ENCODE measurements around the gene SNRPE. TPM values are rescaled to one million over a fixed set of nuclear protein-coding genes. Genes with fewer than 3 reads are reported as not detected.

Gene SNRPE
- total and polyA plus RNA-seq, 2 donors (not counting 3 experiments of a cell fraction or from before 2014, with no cell fraction given) = 196 to 219 TPM

GRCh38 chr1:203823306-203823705 is 38.1 kb upstream of the SNRPE start:
- intact Hi-C loops (cut with micrococcal nuclease) (no loop called here), dilution Hi-C loops (cut with MboI; ENCODE audit: extremely low pct_ligation_motif_present, low sequenced_read_pairs) (no loop called here)
- no peak overlapping the region for H3K27ac ChIP-seq (ENCODE audit: insufficient read depth, low read depth, low read length)
- no peaks in the 10 kb centered on the region for H4K20me1 ChIP-seq (replicated peaks; ENCODE audit: control insufficient read depth, extremely low read depth, insufficient read depth, low read length)
- FAIRE-seq (no peak), DNase-seq (ENCODE audit: low read depth, low spot score) (no peak)
- no peak overlapping the region for H3K4me3 ChIP-seq (replicated peaks in 1 of 3; ENCODE audit: insufficient read depth in 1 of 3, low read depth in 1 of 3, low read length in 3 of 3)
- POLR2A ChIA-PET = no interaction called here
- peaks cover 13 to 18% of the 10 kb centered on the region in 2 experiments for H3K36me3 ChIP-seq (ENCODE audit: control insufficient read depth in 2 of 2, extremely low read depth in 1 of 2, insufficient read depth in 2 of 2, low read length in 2 of 2)
- H2AFZ ChIP-seq (ENCODE audit: low read depth, low read length) = no peak overlapping the region
- H3K27me3 ChIP-seq (ENCODE audit: control insufficient read depth in 2 of 2, insufficient read depth in 2 of 2, low read length in 2 of 2) = no peaks in the 10 kb centered on the region
- no peak overlapping the region for H3K9ac ChIP-seq (replicated peaks; ENCODE audit: extremely low read depth, insufficient read depth, low read length)
- no peaks in the 10 kb centered on the region for H3K9me3 ChIP-seq (replicated peaks; ENCODE audit: control insufficient read depth, insufficient read depth, low read length)
- H3K4me1 ChIP-seq (ENCODE audit: control insufficient read depth, extremely low read depth, insufficient read depth, low read length) = peaks cover 5% of the 10 kb centered on the region
- H3K79me2 ChIP-seq (ENCODE audit: control insufficient read depth, insufficient read depth, low read length) = peaks cover 43% of the 10 kb centered on the region
- H3K4me2 ChIP-seq (ENCODE audit: insufficient read depth, low read length) = no peak overlapping the region
- CTCF ChIA-PET = no interaction called here
- BruUV-seq (replicated peaks) = no TSS peak
- no peaks in the 10 kb centered on the region for H3K9me1 ChIP-seq (replicated peaks; ENCODE audit: control insufficient read depth, extremely low read depth, insufficient read depth, low read length)
- TF ChIP-seq MYC (IDR thresholded peaks at IDR 0.05; ENCODE audit: low read depth, low read length) = no peak
- TF ChIP-seq JUN (IDR thresholded peaks at IDR 0.05; ENCODE audit: borderline replicate concordance, insufficient read depth, insufficient read length, low read depth) = no peak
- TF ChIP-seq, protein P1, sequence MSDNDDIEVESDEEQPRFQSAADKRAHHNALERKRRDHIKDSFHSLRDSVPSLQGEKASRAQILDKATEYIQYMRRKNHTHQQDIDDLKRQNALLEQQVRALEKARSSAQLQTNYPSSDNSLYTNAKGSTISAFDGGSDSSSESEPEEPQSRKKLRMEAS (IDR thresholded peaks at IDR 0.05; ENCODE audit: insufficient read depth, insufficient read length) = no peak
- TF ChIP-seq FOS (IDR thresholded peaks at IDR 0.05; ENCODE audit: borderline replicate concordance, insufficient read depth, low read length) = no peak

- ChIA-PET POLR2A (no interaction called here), CTCF (no interaction called here)
- no peaks in the 10 kb centered on the region for H3K9me1 ChIP-seq (replicated peaks; ENCODE audit: control insufficient read depth, extremely low read depth, insufficient read depth, low read length)
- H3K9me3 ChIP-seq (replicated peaks; ENCODE audit: control insufficient read depth, insufficient read depth, low read length) = no peaks in the 10 kb centered on the region
- no peak overlapping the region for H3K9ac ChIP-seq (replicated peaks; ENCODE audit: extremely low read depth, insufficient read depth, low read length)
- peaks cover 20 to 26% of the 10 kb centered on the region in 2 experiments for H3K36me3 ChIP-seq (ENCODE audit: control insufficient read depth in 2 of 2, extremely low read depth in 1 of 2, insufficient read depth in 2 of 2, low read length in 2 of 2)
- no peak overlapping the region for H3K4me2 ChIP-seq (ENCODE audit: insufficient read depth, low read length)
- DNase-seq (ENCODE audit: low read depth, low spot score) (no peak), FAIRE-seq (no peak)
- dilution Hi-C loops (cut with MboI; ENCODE audit: extremely low pct_ligation_motif_present, low sequenced_read_pairs) = no loop called here
- H3K27ac ChIP-seq (ENCODE audit: insufficient read depth, low read depth, low read length) = no peak overlapping the region
- H4K20me1 ChIP-seq (replicated peaks; ENCODE audit: control insufficient read depth, extremely low read depth, insufficient read depth, low read length) = no peaks in the 10 kb centered on the region
- intact Hi-C loops (cut with micrococcal nuclease) = no loop called here
- H3K4me3 ChIP-seq (replicated peaks in 1 of 3; ENCODE audit: insufficient read depth in 1 of 3, low read depth in 1 of 3, low read length in 3 of 3) = no peak overlapping the region
- peaks cover 36% of the 10 kb centered on the region for H3K79me2 ChIP-seq (ENCODE audit: control insufficient read depth, insufficient read depth, low read length)
- peaks cover 18% of the 10 kb centered on the region for H3K4me1 ChIP-seq (ENCODE audit: control insufficient read depth, extremely low read depth, insufficient read depth, low read length)
- no peak for TF ChIP-seq GATA2 (IDR thresholded peaks at IDR 0.05; ENCODE audit: insufficient read depth, insufficient read length, low read depth, low read length)
- no peak for TF ChIP-seq JUN (IDR thresholded peaks at IDR 0.05; ENCODE audit: borderline replicate concordance, insufficient read depth, insufficient read length, low read depth)
- TF ChIP-seq EZH2 (IDR thresholded peaks at IDR 0.05; ENCODE audit: borderline replicate concordance, low read depth, low read length, severe bottlenecking) = no peak
- TF ChIP-seq, protein P1 (IDR thresholded peaks at IDR 0.05; ENCODE audit: insufficient read depth, insufficient read length) = no peak
- TF ChIP-seq MYC (IDR thresholded peaks at IDR 0.05; ENCODE audit: low read depth, low read length) = no peak
- no peak for TF ChIP-seq POLR2AphosphoS5 (IDR thresholded peaks at IDR 0.05; ENCODE audit: insufficient read depth, low read depth, low read length)
- no peak for TF ChIP-seq POLR2A (IDR thresholded peaks at IDR 0.05; ENCODE audit: low read depth, low read length)
- TF ChIP-seq CTCF (IDR thresholded peaks at IDR 0.05; ENCODE audit: extremely low read depth in 1 of 2, insufficient read depth in 1 of 2, low read depth in 1 of 2, low read length in 2 of 2) = no peak
- no peak for TF ChIP-seq FOS (IDR thresholded peaks at IDR 0.05; ENCODE audit: borderline replicate concordance, insufficient read depth, low read length)
- H2AFZ ChIP-seq (ENCODE audit: low read depth, low read length) = no peak overlapping the region
- BruUV-seq (replicated peaks) = no TSS peak
- no peaks in the 10 kb centered on the region for H3K27me3 ChIP-seq (ENCODE audit: control insufficient read depth in 2 of 2, insufficient read depth in 2 of 2, low read length in 2 of 2)
Observed at GRCh38 chr1:203826175-203826574, 35.2 kb upstream of the SNRPE start.
